ENCODE data around the gene XCR1.
A peak's percentile ranks its signal among the peaks of the same experiment; 100 is the strongest.
"Not testable (repeated sequence)": the region's sequence is repeated elsewhere in the genome, so short reads cannot be mapped to it uniquely, and the experiment has no call there.

The XCR1 gene, protein sequence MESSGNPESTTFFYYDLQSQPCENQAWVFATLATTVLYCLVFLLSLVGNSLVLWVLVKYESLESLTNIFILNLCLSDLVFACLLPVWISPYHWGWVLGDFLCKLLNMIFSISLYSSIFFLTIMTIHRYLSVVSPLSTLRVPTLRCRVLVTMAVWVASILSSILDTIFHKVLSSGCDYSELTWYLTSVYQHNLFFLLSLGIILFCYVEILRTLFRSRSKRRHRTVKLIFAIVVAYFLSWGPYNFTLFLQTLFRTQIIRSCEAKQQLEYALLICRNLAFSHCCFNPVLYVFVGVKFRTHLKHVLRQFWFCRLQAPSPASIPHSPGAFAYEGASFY

GRCh38 chr3:46027021-46027705 is at the start of gene XCR1:
Gene XCR1, minus strand, starts transcription at chr3:46027483. Its CDS starts 5,536 bp downstream, at chr3:46021947.
- DNase-seq: no peak

DNA sequence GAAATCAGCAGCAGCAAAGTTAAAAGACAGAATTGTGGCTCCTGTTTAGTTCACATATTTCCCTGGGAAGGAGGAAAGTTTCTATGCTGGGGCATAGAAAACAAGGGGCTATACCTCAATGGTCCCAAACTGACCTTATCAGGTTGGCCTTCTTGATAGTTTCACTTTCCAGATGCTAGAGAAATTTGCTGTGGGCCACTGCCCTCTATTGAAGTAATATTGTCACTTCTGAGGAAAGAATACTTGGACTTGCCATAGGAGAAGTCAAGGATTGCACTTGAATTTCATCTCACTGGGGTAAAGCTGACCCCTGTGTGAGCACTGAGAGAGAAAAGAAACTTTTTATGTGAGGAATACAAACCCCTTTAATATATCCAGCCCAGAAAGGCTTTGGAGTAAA is 49.3 kb upstream of the XCR1 start:
- no peak for DNase-seq

DNA sequence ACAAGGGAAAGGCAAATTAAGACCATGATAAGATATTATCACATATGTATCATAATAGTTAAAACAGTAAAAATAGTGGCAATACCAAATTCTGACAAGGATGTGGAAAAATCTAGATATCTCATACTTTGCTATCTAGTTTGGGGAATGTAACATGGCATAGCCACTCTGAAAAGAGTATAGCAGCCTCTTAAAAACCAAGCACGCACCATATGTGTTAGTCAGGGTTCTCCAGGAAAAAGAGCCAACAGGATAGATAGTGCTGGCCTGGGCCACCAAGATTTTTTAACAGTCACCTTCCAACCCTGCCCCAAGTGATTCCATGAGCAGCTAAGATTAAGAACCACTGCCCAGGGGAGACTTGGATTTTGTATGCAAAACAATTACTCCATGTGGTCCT is 48.5 kb upstream of the XCR1 start:
- DNase-seq: no peak

- no peak for DNase-seq
Measured at GRCh38 chr3:46071222-46071858, 44.1 kb upstream of the XCR1 start.

DNA sequence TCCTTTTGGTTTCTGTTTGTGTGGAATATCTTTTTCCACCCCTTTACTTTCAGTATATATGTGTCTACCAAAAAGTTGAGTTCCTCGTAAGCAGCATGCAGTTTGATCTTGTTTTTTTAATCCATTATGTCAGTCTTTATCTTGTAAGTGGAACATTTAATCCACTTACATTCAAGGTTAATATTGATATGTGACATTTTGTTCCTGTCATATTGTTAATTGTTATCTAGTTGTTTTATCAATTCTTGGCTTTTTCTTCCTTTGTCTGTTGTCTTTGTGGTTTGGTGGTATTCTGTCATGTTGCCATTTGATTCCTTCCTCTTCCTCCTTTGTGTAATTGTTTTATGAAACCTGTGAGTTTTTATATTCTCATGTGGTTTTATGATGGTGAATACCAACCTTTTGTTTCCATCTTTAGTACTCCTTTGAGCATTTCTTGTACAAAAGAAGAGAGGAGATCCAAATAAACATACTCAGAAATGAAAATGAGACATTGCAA is 43.4 kb upstream of the XCR1 start:
- peak; percentile 42 for DNase-seq

GRCh38 chr3:46068501-46068900 is 41.2 kb upstream of the XCR1 start:
- DNase-seq: peak; percentile 56

- DNase-seq: no peak
Measured at GRCh38 chr3:46067401-46067800, 40.1 kb upstream of the XCR1 start.

- no peak for DNase-seq
Measured at GRCh38 chr3:46065750-46066256, 38.5 kb upstream of the XCR1 start.

- DNase-seq: peak; percentile 93
Measured at GRCh38 chr3:46065294-46065705, 38.0 kb upstream of the XCR1 start.

GRCh38 chr3:46062679-46063078 is 35.4 kb upstream of the XCR1 start:
- DNase-seq: no peak

DNA sequence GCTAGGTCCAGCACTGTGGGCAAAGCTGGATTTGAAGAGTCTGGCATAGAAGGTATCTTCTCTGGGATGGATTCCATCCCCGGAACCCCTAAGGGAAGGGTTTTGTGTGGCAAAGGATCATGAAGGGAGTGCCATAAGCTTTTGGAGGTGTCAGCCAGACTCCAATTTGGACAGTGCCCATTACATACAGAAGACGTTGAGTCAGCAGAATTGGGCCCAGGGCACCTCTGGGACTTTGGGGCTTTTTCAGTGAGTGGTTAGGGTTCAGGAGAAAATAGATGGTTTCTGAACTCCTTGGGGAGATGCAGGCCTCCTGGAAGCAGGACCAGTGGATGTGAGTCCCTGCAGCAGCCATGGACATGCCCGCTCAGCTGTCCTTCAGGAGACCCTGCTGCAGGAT is 34.6 kb upstream of the XCR1 start:
- DNase-seq: no peak

- DNase-seq: no peak
Measured at GRCh38 chr3:46061108-46061720, 33.9 kb upstream of the XCR1 start.

DNA sequence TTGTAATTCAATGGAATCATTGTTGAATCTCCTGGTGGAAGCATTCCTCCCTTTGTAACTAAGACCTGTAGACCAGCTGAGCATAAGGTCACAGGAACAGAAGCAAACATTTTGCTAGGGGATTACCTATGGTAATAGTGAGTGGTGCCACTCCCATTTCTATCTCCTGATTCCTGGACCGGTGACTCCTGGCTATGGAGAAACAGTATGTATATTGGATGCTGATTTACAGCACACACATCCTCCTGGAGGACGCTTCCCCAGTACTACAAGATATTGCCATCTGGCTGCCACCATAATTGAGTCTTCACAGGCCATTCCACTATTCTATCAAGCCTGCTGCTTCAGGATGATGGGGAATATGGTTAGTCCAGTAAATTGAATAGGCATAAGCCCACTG is 33.3 kb upstream of the XCR1 start:
- no peak for DNase-seq

DNA sequence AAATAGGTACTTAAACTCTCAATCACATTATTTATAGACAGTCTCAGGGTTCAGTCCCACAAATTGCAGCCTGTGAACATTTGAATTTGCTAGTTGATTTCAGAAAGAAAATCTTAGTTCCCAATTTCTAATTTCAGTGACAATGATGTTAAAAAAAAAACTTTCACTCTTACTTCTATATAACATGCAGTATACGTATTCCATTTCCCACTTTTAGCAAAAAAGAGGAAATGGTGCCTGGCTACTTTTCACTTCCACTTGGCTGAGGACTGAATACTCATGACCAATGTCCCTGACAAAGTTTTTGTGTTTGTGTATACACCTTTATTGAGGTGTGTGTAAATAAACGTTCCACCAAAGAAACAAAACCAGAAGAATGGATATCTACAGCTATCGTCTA is 32.1 kb upstream of the XCR1 start:
- DNase-seq: no peak

- no peak for DNase-seq
Measured at GRCh38 chr3:46058981-46059380, 31.7 kb upstream of the XCR1 start.

- DNase-seq: no peak
Measured at GRCh38 chr3:46057716-46058115, 30.4 kb upstream of the XCR1 start.

DNA sequence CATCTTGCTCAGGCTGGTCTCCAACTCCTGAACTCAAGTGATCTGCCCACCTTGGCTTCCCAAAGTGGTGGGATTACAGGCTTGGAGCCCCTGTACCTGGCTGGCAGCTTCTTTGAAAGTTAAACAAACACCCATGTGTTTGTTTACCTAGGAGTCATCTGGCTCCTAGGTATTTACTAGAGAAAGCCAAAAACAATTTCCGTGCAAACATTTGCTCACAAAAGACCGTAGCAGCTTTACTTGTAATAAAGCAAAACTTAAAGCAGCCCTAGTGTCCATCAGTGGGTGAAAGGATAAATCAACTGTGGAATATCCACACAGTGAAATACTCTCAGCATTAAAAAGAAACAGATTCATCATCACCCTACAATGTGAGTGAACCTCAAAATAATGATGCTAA is 29.4 kb upstream of the XCR1 start:
- DNase-seq: no peak

- not testable (repeated sequence) for DNase-seq
Measured at GRCh38 chr3:46053761-46054515, 26.7 kb upstream of the XCR1 start.

DNA sequence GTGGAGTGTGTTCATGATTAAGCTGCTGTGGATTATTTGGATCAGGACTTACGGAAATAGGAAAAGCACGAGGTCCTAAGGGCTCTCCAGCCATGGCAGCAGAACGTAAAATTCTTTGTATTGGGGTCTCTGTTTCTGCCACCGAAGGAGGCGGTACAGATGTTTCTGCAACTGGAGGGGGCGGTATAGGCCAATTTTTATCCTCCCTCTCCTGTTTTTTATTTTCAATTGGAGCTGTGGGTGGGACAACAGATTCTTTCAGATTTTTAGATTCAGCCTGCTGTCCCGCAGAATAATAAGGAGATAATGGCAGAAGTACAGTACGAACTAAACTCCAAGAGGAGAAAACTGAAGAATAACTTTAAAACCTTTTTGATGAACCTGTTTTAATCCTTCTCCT is 26.0 kb upstream of the XCR1 start:
- not testable (repeated sequence) for DNase-seq

DNA sequence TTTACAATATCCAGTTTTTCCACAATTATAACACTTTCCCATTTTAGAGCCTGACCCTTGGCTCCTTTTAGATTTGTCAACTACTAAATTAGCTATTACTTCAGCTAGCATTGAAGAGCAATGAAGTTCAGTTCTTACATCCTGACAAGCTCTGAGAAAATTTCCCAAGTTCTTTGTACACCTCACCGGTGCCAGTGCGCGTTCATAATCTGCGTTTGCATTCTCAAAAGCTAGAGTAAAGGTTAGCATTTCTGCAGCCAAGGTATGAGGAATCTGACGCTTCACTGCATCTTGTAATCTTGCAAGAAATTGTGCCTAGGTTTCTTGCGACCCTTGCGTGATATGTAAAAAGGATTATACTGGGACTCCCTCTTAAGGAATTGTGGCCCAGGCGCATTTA is 25.2 kb upstream of the XCR1 start:
- DNase-seq: no peak

GRCh38 chr3:46049093-46049492 is 21.8 kb upstream of the XCR1 start:
- DNase-seq: no peak

GRCh38 chr3:46046231-46046630 is 18.9 kb upstream of the XCR1 start:
- DNase-seq: peak; percentile 59
